Stimulated activated CD8-positive, alpha-beta memory T cell treated with anti-CD3 and anti-CD28 coated beads, Interleukin-15, amount 100 ng/mL, for 4 hours (primary cell): ENCODE data around the gene HS3ST2.
"Not testable (repeated sequence)": the region's sequence is repeated elsewhere in the genome, so short reads cannot be mapped to it uniquely, and the experiment has no call there.

ENCODE experiments used
- DNase-seq, 2 donors: peaks; one replicate each; pipeline ENCODE4 v3.0.0-alpha.2; 2020; ENCODE audit warnings: low read depth in 2 of 2

The HS3ST2 gene

DNA sequence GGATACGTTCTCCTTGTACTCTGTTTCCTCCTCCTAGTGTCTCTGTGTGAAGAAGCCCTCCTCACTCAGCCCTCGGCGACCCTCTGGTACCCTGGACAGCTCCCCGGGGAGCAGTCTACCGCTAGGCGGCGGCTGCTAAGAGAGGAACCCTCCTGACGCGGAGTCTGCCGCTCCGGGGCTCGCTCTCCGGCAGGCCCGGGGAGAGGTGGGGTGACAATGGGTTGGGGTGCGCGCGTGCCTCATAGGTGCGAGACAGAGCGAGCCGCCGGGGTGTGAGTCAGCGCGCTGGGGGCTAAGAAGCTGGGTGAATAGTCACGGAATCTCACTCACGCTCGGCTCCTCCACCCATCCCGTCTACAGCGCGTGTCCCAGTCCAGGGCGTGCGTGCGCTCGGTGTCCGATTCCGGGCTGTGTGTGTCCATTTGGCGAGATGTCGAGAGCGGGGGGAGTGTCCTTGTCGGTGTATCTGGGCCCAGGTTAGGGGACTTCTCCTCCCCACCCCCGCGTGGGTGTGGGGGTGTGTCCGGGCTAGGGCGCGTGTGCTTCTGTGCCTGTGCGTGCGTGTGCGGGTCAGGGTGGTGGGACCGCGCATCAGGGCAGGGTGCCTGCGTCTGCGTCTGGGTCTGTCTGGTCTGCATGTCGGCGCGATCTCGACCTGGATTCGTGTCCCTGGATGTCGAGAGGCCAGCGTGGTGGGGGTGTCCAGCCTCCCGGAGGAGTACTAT, 577 bp upstream of the HS3ST2 start:
- DNase-seq: no peak

- DNase-seq: no peak
Observed at GRCh38 chr16:22814711-22815105, 746 bp downstream of the HS3ST2 start.

DNA sequence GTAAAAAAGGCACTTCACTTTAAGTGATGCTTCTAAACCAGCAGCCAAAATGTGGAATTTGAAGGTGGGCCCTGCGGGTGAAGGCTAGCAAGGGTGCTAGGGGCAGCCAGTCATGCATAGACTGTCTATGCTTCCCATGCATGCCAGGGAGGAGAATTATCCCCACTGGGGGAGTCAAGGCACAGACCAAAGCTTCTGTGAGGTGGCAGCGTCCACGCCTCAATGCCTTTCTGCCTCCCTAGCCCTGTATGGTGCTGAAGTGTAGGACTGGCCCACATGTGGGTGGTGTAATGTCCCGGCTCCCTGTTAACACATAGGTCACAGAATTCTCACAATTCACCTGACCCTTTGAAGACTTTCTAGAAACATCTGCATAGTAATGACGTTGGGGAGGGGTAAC, 1.9 kb downstream of the HS3ST2 start:
- DNase-seq: no peak

- DNase-seq: no peak
Observed at GRCh38 chr16:22816475-22816874, 2.5 kb downstream of the HS3ST2 start.

DNA sequence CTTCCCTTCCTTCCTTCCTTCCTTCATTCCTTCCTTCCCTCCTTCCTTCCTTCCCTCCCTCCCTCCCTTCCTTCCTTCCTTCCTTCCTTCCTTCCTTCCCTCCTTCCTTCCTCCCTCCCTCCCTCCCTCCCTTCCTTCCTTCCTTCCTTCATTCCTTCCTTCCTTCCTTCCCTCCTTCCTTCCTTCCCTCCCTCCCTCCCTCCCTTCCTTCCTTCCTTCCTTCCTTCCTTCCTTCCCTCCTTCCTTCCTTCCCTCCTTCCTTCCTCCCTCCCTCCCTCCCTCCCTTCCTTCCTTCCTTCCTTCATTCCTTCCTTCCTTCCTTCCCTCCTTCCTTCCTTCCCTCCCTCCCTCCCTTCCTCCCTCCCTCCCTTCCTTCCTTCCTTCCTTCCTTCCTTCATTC, 4.8 kb downstream of the HS3ST2 start:
- DNase-seq: not testable (repeated sequence)

DNA sequence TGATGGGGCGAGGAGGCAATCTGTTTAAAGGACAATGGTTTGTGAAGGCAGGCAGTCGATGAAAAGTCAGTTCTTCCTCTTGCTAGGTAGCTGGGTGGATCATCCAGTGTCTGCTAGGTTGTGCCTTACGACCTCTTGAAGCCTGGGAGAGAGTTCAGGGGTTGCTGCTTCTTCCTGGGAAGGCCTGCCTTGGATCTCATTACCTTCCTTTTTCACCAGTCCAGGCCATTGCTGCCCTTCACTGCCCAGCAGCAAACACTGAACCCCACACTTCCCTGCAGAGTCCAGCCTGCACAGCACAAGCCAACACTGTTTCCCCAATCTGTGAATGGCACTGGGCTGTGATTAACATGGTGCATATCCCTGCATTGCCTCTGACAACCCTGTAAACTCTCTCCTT, 24.7 kb downstream of the HS3ST2 start:
- DNase-seq: no peak

DNA sequence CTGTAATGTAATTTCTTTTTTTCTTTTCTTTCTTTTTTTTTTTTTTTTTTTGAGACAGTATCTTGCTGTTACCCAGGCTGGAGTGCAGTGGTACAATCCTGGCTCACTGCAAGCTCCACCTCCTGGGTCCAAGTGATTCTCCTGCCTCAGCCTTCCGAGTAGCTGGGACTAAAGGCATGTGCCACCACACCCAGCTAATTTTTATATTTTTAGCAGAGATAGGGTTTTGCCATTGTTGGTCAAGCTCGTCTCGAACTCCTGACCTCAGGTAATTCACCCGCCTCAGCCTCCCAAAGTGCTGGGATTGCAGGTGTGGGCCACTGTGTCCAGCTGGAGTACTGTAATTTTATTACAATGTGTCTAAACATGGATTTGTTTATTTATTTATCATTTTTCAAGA, 28.1 kb downstream of the HS3ST2 start:
- not testable (repeated sequence) for DNase-seq

DNA sequence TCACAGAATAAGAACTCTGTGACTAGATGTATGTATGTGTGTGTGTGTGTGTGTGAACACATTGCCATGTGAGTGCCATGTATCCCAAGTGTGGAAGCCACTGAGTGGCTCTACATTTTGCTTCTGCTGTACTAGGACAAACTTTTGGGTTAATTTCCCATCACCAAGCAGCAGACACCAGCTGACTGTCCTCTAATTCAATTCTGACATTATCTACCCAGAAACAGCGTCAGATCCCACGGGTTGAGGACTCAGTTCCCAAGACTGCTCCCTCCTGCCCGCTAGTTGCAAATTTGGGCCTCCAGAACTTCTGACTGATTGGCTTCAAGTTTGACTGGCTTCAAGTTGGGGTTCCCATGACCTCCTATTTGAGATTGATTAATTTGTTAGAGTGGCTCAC, 29.2 kb downstream of the HS3ST2 start:
- DNase-seq: no peak

GRCh38 chr16:22843856-22844255, 29.9 kb downstream of the HS3ST2 start:
- no peak for DNase-seq

DNA sequence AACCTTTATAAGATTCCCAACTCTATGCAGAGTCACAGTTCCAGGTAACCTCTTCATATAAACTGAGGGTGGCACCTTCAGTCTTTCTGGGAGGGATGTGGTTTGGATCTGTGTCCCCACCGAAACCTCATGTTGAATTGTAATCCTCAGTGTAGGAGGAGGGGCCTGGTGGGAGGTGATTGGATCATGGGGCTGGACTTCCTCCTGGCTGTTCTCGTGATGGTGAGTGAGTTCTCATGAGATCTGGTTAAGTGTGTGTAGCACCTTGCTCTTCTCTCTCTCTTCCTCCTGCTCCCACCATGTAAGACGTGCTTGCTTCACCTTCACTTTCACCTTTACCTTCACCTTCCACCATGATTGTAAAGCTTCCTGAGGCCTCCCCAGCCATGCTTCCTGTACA, 30.5 kb downstream of the HS3ST2 start:
- DNase-seq: no peak

DNA sequence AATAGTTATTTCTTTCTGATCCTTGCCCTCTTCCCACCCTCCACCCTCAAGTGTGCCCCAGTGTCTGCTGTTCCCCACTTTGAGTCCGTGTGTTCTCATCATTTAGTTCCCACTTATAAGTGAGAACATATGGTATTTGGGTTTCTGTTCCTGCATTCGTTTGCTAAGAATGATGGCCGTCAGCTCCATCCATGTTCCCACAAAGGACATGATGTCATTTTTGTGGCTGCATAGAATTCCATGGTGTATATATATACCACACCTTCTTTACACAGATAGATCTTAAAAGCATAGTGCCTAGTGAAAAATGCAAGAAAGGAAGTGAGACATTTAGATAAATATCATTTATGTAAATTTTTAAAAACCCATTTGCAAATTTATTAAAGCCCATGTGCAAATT, 33.1 kb downstream of the HS3ST2 start:
- no peak for DNase-seq

- DNase-seq: no peak
Observed at GRCh38 chr16:22847690-22848089, 33.7 kb downstream of the HS3ST2 start.

DNA sequence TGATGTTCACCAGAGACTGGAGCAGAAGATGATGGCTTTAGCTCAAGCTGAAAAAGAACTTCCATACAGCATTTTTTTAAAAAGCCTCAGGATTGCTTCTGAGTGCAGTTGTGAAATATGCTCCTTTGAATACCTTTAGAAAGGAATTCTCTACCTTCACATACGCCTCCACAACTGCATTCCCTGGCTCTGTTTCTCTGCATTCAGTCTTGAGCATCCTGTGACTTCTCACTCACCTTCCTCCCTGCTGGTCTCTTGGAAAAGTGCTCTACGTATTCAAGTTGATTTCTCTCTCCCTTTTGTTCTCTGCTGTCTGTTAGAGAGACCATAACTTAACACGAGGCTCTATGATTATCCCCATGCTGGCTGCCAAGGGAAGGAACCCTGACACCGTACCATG, 34.5 kb downstream of the HS3ST2 start:
- no peak for DNase-seq

DNA sequence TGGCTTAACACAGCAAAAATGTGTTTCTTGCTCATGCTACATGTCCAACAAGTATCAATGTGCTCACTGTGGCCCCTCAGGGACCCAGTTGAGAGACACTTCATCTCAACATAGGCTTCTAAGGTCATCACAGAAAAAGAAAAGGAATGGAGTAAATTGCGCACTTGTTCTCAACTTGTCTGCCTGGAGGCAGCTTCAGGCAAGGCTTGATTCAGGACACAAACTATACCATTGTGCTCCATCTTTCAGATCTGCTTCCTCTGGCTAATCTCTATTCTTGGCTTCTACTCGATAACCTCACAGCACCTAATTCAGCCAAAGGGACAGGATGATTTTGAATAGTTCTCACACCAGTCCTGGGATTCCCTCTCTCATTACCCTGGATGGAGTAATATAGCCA, 35.6 kb downstream of the HS3ST2 start:
- no peak for DNase-seq

- DNase-seq: no peak
Observed at GRCh38 chr16:22855231-22855630, 41.3 kb downstream of the HS3ST2 start.

GRCh38 chr16:22857296-22858025, 43.5 kb downstream of the HS3ST2 start:
- no peak for DNase-seq

DNA sequence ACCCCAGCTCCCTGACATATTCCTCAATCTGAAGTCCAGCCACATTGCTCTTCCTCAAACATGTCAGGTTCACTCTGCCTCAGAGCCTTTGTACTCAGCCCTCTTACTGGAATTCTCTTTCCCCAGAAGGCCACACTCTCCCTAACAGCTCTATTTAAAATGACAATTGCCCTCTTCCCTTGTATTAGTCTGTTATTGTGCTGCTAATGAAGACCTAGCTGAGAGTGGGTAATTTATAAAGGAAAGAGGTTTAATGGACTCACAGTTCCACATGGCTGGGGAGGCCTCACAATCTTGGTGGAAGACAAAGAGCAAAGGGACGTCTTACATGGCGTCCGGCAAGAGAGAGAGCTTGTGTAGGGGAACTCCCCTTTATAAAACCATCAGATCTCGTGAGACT, 46.0 kb downstream of the HS3ST2 start:
- DNase-seq: no peak

DNA sequence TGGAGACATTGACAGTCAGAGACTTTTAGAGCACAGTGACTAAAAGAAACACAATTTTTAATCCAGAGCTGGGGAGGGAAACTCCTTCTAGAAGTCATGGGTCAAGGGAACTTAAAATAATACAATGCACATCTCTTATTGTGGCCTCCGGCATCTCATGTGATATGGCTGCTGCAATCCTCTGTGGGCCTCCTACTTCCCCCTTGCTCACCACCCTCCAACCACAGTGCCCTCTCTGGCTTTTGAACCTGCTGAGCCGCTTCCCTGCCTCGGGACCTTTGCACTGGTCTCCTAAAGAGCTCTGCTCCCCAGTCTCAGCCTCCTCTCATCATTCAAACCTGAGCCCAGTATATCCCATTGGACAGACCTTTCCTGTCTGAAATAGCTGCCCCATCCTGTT, 47.6 kb downstream of the HS3ST2 start:
- DNase-seq: no peak

DNA sequence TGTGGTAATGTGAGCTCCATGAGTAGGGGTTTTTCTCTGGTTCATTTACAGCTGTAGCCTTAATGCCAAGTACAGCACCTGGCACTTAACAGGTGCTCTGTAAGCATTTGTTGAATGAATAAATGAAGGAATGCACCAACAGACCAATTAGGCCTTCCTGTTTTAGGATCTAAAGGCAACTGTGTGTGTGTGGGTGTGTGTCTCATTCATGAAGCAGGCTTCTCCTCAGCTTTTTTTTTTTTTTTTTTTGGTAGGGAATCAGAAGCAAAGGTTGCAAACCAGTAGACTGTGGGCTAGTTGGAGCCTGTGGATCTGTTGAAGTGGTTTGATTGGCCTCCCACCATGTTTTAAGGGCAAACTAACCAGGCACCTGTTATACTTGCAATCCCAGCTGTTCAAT, 48.1 kb downstream of the HS3ST2 start:
- DNase-seq: no peak

- no peak for DNase-seq
Observed at GRCh38 chr16:22864375-22864774, 50.4 kb downstream of the HS3ST2 start.

DNA sequence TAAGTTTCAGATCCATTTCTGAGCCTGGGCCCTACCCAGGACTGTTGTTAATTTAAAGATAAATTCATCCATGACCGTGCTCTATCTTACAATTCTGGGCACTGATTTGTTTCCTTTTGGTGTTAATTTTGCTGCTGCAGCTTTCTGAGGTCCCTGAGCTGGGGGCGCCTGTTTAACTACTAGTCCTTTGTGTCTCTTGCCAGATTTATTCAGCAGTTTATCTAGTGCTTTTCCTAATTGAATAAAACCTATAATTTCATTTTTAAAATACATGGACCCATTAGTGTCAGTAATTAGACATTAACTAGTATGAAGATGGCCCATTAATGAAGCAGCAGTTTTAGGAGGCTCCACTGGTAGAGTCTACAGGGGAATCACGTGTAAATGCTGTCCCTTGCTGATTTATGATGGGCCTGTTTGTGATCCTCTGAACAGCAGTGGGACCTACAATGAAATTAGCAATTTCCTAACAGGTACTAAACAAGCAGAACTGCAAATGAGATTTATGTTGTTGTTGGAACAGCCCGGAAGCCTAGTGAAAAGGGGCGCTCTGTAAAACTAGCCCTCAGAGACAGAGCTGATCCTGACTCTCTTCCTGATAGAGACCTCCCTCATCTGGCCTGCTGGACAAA, 54.7 kb downstream of the HS3ST2 start:
- no peak for DNase-seq

DNA sequence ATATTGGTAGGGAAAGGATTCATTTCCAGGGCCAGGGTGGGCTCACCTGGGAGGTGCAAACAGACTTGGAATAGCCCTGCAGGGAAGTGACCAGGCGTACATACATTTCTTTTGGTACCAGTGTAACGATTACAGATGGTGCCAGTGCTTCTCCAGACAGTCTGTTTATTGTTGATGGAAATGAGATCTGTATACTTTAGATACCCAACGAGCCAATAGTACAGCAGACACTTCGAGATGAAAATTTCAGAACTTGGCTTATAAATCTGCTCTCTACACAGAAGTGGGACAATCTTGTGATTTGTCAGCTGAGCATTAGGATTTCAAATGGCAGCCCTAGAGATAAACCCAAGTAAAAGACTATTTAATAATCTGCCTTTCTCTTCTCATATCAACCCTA, 57.9 kb downstream of the HS3ST2 start:
- DNase-seq: no peak

GRCh38 chr16:22874394-22874793, 60.4 kb downstream of the HS3ST2 start:
- DNase-seq: no peak
